HepG2 (cell line): ENCODE measurements around the gene RARS2. TPM values are rescaled to one million over a fixed set of nuclear protein-coding genes. Genes with fewer than 3 reads are reported as not detected.

Source experiments
- ATAC-seq: fragments of 200-7000 bp; cut with Tn5 transposase; 3 replicates; pipeline ENCODE4 v1.9.1; 2020; ENCODE audit warnings: mild to moderate bottlenecking, moderate library complexity
- BruUV-seq: library from RNA; stranded (reverse); fragments of 400-500 nt; replicated peaks from 2 replicates; lab custom pipeline; 2021; lab: Mats Ljungman, UMichigan
- CTCF ChIA-PET: fragments of 300-600 bp; formaldehyde crosslinking; extraction: SDS; loops from one replicate; lab custom pipeline; 2021; ENCODE audit warnings: low total read pairs, inconsistent platforms, low intra/inter-chr PET ratio; lab: Yijun Ruan, JAX
- POLR2A ChIA-PET: fragments of 350-600 bp; sonication (Branson Sonifier 250); formaldehyde crosslinking; loops from one replicate; lab custom pipeline; 2020; ENCODE audit warnings: antibody characterized with exemption, inconsistent platforms; lab: Yijun Ruan, JAX
- DNase-seq: peaks from one replicate; pipeline ENCODE4 v3.0.0-alpha.2; 2015; ENCODE audit warnings: low spot score
- FAIRE-seq: peaks from 3 replicates; lab custom pipeline; 2011; peaks lifted over from hg19 to GRCh38; lab: Jason Lieb, UNC
- H2AFZ ChIP-seq: one replicate; pipeline ENCODE4 v1.6.1; 2011; ENCODE audit warnings: low read length, inconsistent platforms
- H3K27ac ChIP-seq: fragments of 300-600 bp; 3 replicates; pipeline ENCODE4 v1.8.0; 2011; ENCODE audit warnings: mixed run types, mild to moderate bottlenecking, mixed read lengths, low read length, inconsistent platforms; ENCODE audit not compliant: insufficient read depth; ENCODE audit errors: extremely low read length
- H3K27me3 ChIP-seq, 2 experiments: fragments of 200-600 bp in 1 of 2; 2 replicates in 1 of 2; 3 replicates in 1 of 2; pipeline versions ENCODE4 v1.6.0 to v1.8.0; 2011; ENCODE audit warnings: low read length in 2 of 2, mild to moderate bottlenecking in 2 of 2, moderate library complexity in 2 of 2, inconsistent platforms in 1 of 2; ENCODE audit not compliant: insufficient read depth in 2 of 2, control insufficient read depth in 1 of 2
- H3K36me3 ChIP-seq, 2 experiments: fragments of 200-600 bp in 1 of 2; replicated peaks in 1 of 2; 2 replicates in 1 of 2; 3 replicates in 1 of 2; pipeline versions ENCODE4 v1.5.1 to v1.8.0; 2011; ENCODE audit warnings: low read length in 2 of 2, inconsistent platforms in 1 of 2; ENCODE audit not compliant: insufficient read depth in 2 of 2, control insufficient read depth in 1 of 2
- H3K4me1 ChIP-seq: 2 replicates; pipeline ENCODE4 v1.5.1; 2012; ENCODE audit warnings: low read length, inconsistent platforms; ENCODE audit not compliant: insufficient read depth
- H3K4me2 ChIP-seq: 2 replicates; pipeline ENCODE4 v1.6.0; 2011; ENCODE audit warnings: low read depth, low read length, inconsistent platforms
- H3K4me3 ChIP-seq, 3 experiments: fragments of 200-600 bp in 1 of 3; sonication (generic), shearing (Covaris generic) in 1 of 3; replicated peaks in 1 of 3; 2 replicates each; pipeline ENCODE4 v1.5.1; 2011 to 2016; ENCODE audit warnings: low read length in 3 of 3, inconsistent platforms in 2 of 3, low read depth in 2 of 3, mild to moderate bottlenecking in 2 of 3, control low read depth in 1 of 3, mixed read lengths in 1 of 3; ENCODE audit not compliant: insufficient read depth in 1 of 3
- H3K79me2 ChIP-seq: one replicate; pipeline ENCODE4 v1.6.1; 2011; ENCODE audit warnings: low read length, inconsistent platforms; ENCODE audit not compliant: insufficient read depth
- H3K9ac ChIP-seq: 2 replicates; pipeline ENCODE4 v1.6.0; 2011; ENCODE audit warnings: mild to moderate bottlenecking, low read depth, low read length, inconsistent platforms; ENCODE audit not compliant: insufficient read depth
- H3K9me3 ChIP-seq: 2 replicates; pipeline ENCODE4 v1.5.1; 2012; ENCODE audit warnings: mild to moderate bottlenecking, low read length
- H4K20me1 ChIP-seq: 2 replicates; pipeline ENCODE4 v1.6.0; 2011; ENCODE audit warnings: inconsistent platforms, mild to moderate bottlenecking, low read length, moderate library complexity; ENCODE audit not compliant: insufficient read depth
- IKZF1 ChIP-seq: fragments of 450-650 bp; IDR thresholded peaks from 2 replicates; pipeline ENCODE4 v1.7.1; 2016
- MXI1 ChIP-seq: IDR thresholded peaks from 3 replicates; pipeline ENCODE4 v1.6.1; 2012; ENCODE audit warnings: low read depth, low read length, inconsistent platforms, borderline replicate concordance
- ONECUT2 ChIP-seq: sonication (generic); formaldehyde crosslinking; IDR thresholded peaks from 2 replicates; pipeline ENCODE4 v1.4.0; 2020; ENCODE audit warnings: missing genetic modification reagents
- PRDM15 ChIP-seq: sonication (generic); formaldehyde crosslinking; IDR thresholded peaks from 2 replicates; pipeline ENCODE4 v1.4.0; 2020; ENCODE audit warnings: missing genetic modification reagents
- ZNF724P ChIP-seq: sonication (generic); formaldehyde crosslinking; IDR thresholded peaks from 2 replicates; pipeline ENCODE4 v1.8.0; 2022; ENCODE audit warnings: missing genetic modification reagents, borderline replicate concordance
- WGBS: methylation state at CpG from one replicate; pipeline ENCODE4 v1.1.6; 2017; ENCODE audit warnings: low lambda C conversion rate; 5-methylcytosine and 5-hydroxymethylcytosine counted together
- in situ Hi-C: cut with HindIII; loops from 2 replicates; pipeline ENCODE4 v1.10.0; 2017; ENCODE audit warnings: low pct_unique_long_range_greater_than_20kb; ENCODE audit not compliant: extremely low pct_ligation_motif_present
- intact Hi-C: fragments of 100-400 bp; cut with micrococcal nuclease; formaldehyde crosslinking; loops from one replicate; pipeline ENCODE4 v1.10.0; 2022; ENCODE audit not compliant: unreplicated experiment
- polyA plus RNA-seq, 8 experiments: library from polyadenylated mRNA; depleted of rRNA in 3 of 8; stranded (reverse) in 7 of 8; unstranded in 1 of 8; fragments of >200 nt; fragmentation: Illumina TruSeq in 4 of 8; extraction: Trizol in 4 of 8; gene quantifications; 2 replicates each; pipeline versions ENCODE4 v1.2.1 to v1.2.3, GENCODE V29; 2011 to 2016; ENCODE audit warnings: low read depth in 4 of 8, missing spikeins in 1 of 8, mixed read lengths in 1 of 8; ENCODE audit not compliant: insufficient read depth in 1 of 8
- total RNA-seq, 5 experiments: library from RNA; depleted of rRNA; stranded (reverse); fragments of >200 nt; fragmentation: Illumina TruSeq; extraction: Trizol; gene quantifications; 2 replicates each; pipeline ENCODE4 v1.2.3, GENCODE V29; 2016; ENCODE audit warnings: low read depth in 1 of 5
- TF ChIP-seq, protein P1 (sequence below): sonication (generic); IDR thresholded peaks from 2 replicates; pipeline ENCODE4 v1.6.1; 2016; ENCODE audit warnings: low read depth, borderline replicate concordance
- TF ChIP-seq, protein P2 (sequence below): IDR thresholded peaks from 2 replicates; pipeline ENCODE4 v1.6.1; 2016; ENCODE audit warnings: low read depth, missing genetic modification reagents, missing compliant biosample characterization

RARS2 gene
- total and polyA plus RNA-seq, 2 of the 13 experiments (the other 11 are each of a cell fraction or from before 2014, with no cell fraction given), result 23.4 to 80.1 TPM

GRCh38 chr6:87637106-87637505 lies 47.3 kb upstream of the RARS2 start:
- WGBS, result 96% methylated on average over 1 of the region's 1 CpG
- no peaks in the 10 kb centered on the region for H3K4me1 ChIP-seq
- DNase-seq (no peak), ATAC-seq (no peak), FAIRE-seq (no peak)
- H3K36me3 ChIP-seq, result peaks cover 0 to 29% of the 10 kb centered on the region in 2 experiments; a peak in 4 of 5 replicates
- in situ Hi-C loops, result no loop called here
- no peaks in the 10 kb centered on the region for H4K20me1 ChIP-seq
- CTCF ChIA-PET, result no interaction called here
- H3K9me3 ChIP-seq, result no peaks in the 10 kb centered on the region
- no peak overlapping the region for H3K9ac ChIP-seq
- no peaks in the 10 kb centered on the region for H3K27me3 ChIP-seq
- intact Hi-C loops, result no loop called here
- no peak overlapping the region for H3K27ac ChIP-seq
- H2AFZ ChIP-seq, result no peak overlapping the region
- H3K79me2 ChIP-seq, result no peaks in the 10 kb centered on the region
- no TSS peak for BruUV-seq
- no peak overlapping the region for H3K4me2 ChIP-seq
- POLR2A ChIA-PET, result no interaction called here
- no peak overlapping the region for H3K4me3 ChIP-seq
- no peak for TF ChIP-seq MXI1
- TF ChIP-seq ZNF724P, result no peak
- no peak for TF ChIP-seq ONECUT2
- TF ChIP-seq PRDM15, result no peak
- no peak for TF ChIP-seq IKZF1
- TF ChIP-seq, protein P1, sequence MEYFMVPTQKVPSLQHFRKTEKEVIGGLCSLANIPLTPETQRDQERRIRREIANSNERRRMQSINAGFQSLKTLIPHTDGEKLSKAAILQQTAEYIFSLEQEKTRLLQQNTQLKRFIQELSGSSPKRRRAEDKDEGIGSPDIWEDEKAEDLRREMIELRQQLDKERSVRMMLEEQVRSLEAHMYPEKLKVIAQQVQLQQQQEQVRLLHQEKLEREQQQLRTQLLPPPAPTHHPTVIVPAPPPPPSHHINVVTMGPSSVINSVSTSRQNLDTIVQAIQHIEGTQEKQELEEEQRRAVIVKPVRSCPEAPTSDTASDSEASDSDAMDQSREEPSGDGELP, result no peak
- TF ChIP-seq, protein P2, sequence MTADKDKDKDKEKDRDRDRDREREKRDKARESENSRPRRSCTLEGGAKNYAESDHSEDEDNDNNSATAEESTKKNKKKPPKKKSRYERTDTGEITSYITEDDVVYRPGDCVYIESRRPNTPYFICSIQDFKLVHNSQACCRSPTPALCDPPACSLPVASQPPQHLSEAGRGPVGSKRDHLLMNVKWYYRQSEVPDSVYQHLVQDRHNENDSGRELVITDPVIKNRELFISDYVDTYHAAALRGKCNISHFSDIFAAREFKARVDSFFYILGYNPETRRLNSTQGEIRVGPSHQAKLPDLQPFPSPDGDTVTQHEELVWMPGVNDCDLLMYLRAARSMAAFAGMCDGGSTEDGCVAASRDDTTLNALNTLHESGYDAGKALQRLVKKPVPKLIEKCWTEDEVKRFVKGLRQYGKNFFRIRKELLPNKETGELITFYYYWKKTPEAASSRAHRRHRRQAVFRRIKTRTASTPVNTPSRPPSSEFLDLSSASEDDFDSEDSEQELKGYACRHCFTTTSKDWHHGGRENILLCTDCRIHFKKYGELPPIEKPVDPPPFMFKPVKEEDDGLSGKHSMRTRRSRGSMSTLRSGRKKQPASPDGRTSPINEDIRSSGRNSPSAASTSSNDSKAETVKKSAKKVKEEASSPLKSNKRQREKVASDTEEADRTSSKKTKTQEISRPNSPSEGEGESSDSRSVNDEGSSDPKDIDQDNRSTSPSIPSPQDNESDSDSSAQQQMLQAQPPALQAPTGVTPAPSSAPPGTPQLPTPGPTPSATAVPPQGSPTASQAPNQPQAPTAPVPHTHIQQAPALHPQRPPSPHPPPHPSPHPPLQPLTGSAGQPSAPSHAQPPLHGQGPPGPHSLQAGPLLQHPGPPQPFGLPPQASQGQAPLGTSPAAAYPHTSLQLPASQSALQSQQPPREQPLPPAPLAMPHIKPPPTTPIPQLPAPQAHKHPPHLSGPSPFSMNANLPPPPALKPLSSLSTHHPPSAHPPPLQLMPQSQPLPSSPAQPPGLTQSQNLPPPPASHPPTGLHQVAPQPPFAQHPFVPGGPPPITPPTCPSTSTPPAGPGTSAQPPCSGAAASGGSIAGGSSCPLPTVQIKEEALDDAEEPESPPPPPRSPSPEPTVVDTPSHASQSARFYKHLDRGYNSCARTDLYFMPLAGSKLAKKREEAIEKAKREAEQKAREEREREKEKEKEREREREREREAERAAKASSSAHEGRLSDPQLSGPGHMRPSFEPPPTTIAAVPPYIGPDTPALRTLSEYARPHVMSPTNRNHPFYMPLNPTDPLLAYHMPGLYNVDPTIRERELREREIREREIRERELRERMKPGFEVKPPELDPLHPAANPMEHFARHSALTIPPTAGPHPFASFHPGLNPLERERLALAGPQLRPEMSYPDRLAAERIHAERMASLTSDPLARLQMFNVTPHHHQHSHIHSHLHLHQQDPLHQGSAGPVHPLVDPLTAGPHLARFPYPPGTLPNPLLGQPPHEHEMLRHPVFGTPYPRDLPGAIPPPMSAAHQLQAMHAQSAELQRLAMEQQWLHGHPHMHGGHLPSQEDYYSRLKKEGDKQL, result no peak
